GM12872 (cell line): Measurements from ENCODE around the gene DNAJC16.

Experiments
- CTCF ChIP-seq: IDR thresholded peaks from 3 replicates; pipeline ENCODE4 v1.5.1; 2011; ENCODE audit warnings: low read depth, mild to moderate bottlenecking, low read length, moderate library complexity; ENCODE audit not compliant: insufficient read depth

The DNAJC16 gene

GRCh38 chr1:15610167-15610566 is 83.5 kb downstream of the DNAJC16 start:
- no peak for TF ChIP-seq CTCF

GRCh38 chr1:15616373-15617172 is 89.9 kb downstream of the DNAJC16 start:
- no peak for TF ChIP-seq CTCF

- no peak for TF ChIP-seq CTCF
These were observed 90.8 kb downstream of the DNAJC16 start, which contains the start of gene DDI2 for GRCh38 chr1:15617173-15618076. DDI2 (plus strand) TSS chr1:15617458; CDS start chr1:15617671, 213 bp downstream.

GRCh38 chr1:15618077-15618654 is 91.5 kb downstream of the DNAJC16 start:
- TF ChIP-seq CTCF, result no peak

- TF ChIP-seq CTCF, result no peak
These were observed 92.2 kb downstream of the DNAJC16 start for GRCh38 chr1:15618655-15619525.

GRCh38 chr1:15620155-15620545 is 93.5 kb downstream of the DNAJC16 start:
- TF ChIP-seq CTCF, result no peak
